HCT116 (cell line): ENCODE results near the gene LCN9. TPM values are rescaled to one million over a fixed set of nuclear protein-coding genes. Genes with fewer than 3 reads are reported as not detected.

Experiments used
- ATAC-seq: fragments of 200-7000 bp; cut with Tn5 transposase; 2 replicates; pipeline ENCODE4 v1.9.1; 2020; ENCODE audit warnings: mild to moderate bottlenecking, moderate library complexity
- BruUV-seq: library from RNA; stranded (reverse); fragments of 400-500 nt; replicated peaks from 2 replicates; lab custom pipeline; 2021; lab: Mats Ljungman, UMichigan
- CTCF ChIA-PET: fragments of 300-600 bp; sonication (Branson Sonifier 250); formaldehyde crosslinking; loops from one replicate; lab custom pipeline; 2021; ENCODE audit warnings: antibody characterized with exemption; lab: Charles Lee
- POLR2A ChIA-PET: fragments of 300-600, 350-600 bp; sonication (Branson Sonifier 250); formaldehyde crosslinking; loops from one replicate; lab custom pipeline; 2021; ENCODE audit warnings: antibody characterized with exemption; lab: Charles Lee
- RAD21 ChIA-PET, 2 experiments: fragments of 300-600 bp; sonication (Branson Sonifier 250); formaldehyde crosslinking; loops; one replicate each; lab custom pipeline; 2023; ENCODE audit warnings: low total read pairs in 2 of 2; ENCODE audit not compliant: uncharacterized antibody in 2 of 2, unreplicated experiment in 2 of 2, low non-redundant PET in 1 of 2; lab: Charles Lee
- DNase-seq: peaks from one replicate; pipeline ENCODE4 v3.0.0-alpha.2; 2010; ENCODE audit warnings: low read depth, low spot score
- H2AFZ ChIP-seq: fragments of 200-600 bp; shearing (Covaris generic), sonication (generic); 2 replicates; pipeline ENCODE4 v1.6.1; 2017; ENCODE audit warnings: low read depth, mixed run types, mixed read lengths, antibody characterized with exemption, low read length; ENCODE audit not compliant: poor library complexity, severe bottlenecking
- H3K27ac ChIP-seq: 2 replicates; pipeline ENCODE4 v1.5.1; 2012; ENCODE audit warnings: low read depth, low read length
- H3K27me3 ChIP-seq: fragments of 200-600 bp; sonication (generic); 2 replicates; pipeline ENCODE4 v1.6.1; 2016; ENCODE audit warnings: mixed run types, low read length, mixed read lengths; ENCODE audit not compliant: insufficient read depth
- H3K36me3 ChIP-seq, 2 experiments: fragments of 200-500 bp in 1 of 2; fragments of 200-600 bp in 1 of 2; sonication (Bioruptor generic) in 1 of 2; sonication (generic) in 1 of 2; 2 replicates each; pipeline versions ENCODE4 v1.5.1 to v1.6.1; 2014 to 2016; ENCODE audit warnings: low read length in 2 of 2, inconsistent platforms in 1 of 2, mixed read lengths in 1 of 2, mixed run types in 1 of 2; ENCODE audit not compliant: insufficient read depth in 2 of 2, control insufficient read depth in 1 of 2
- H3K4me1 ChIP-seq, 2 experiments: fragments of 200-600 bp in 1 of 2; sonication (generic) in 1 of 2; 2 replicates each; pipeline versions ENCODE4 v1.5.1 to v1.6.1; 2012 to 2017; ENCODE audit warnings: low read length in 2 of 2, inconsistent platforms in 1 of 2, mild to moderate bottlenecking in 1 of 2, mixed read lengths in 1 of 2, mixed run types in 1 of 2, moderate library complexity in 1 of 2; ENCODE audit not compliant: insufficient read depth in 2 of 2, control insufficient read depth in 1 of 2
- H3K4me2 ChIP-seq: fragments of 200-600 bp; sonication (generic); 2 replicates; pipeline ENCODE4 v1.6.1; 2017; ENCODE audit warnings: mixed run types, low read length, mixed read lengths
- H3K4me3 ChIP-seq, 2 experiments: fragments of 200-600 bp in 1 of 2; sonication (generic) in 1 of 2; replicated peaks in 1 of 2; 2 replicates each; pipeline ENCODE4 v1.5.1; 2011 to 2016; ENCODE audit warnings: low read length in 2 of 2, control low read depth in 1 of 2, low read depth in 1 of 2, mild to moderate bottlenecking in 1 of 2, mixed read lengths in 1 of 2, mixed run types in 1 of 2
- H3K79me2 ChIP-seq: fragments of 200-600 bp; sonication (generic); 2 replicates; pipeline ENCODE4 v1.6.1; 2017; ENCODE audit warnings: mild to moderate bottlenecking, mixed run types, low read length, moderate library complexity, mixed read lengths; ENCODE audit not compliant: insufficient read depth
- H3K9ac ChIP-seq: fragments of 200-600 bp; sonication (generic); 2 replicates; pipeline ENCODE4 v1.6.1; 2016; ENCODE audit warnings: low read length, mixed read lengths
- H3K9me2 ChIP-seq: fragments of 200-600 bp; sonication (generic), shearing (Covaris generic); 2 replicates; pipeline ENCODE4 v1.6.1; 2017; ENCODE audit warnings: mixed run types, mild to moderate bottlenecking, moderate library complexity; ENCODE audit not compliant: insufficient read depth
- H3K9me3 ChIP-seq, 2 experiments: fragments of 200-500 bp in 1 of 2; fragments of 200-600 bp in 1 of 2; sonication (Bioruptor generic) in 1 of 2; sonication (generic) in 1 of 2; 2 replicates each; pipeline ENCODE4 v1.6.1; 2014 to 2017; ENCODE audit warnings: low read length in 2 of 2, mixed read lengths in 2 of 2, inconsistent platforms in 1 of 2, low read depth in 1 of 2, mild to moderate bottlenecking in 1 of 2, mixed run types in 1 of 2, moderate library complexity in 1 of 2; ENCODE audit not compliant: control insufficient read depth in 1 of 2, insufficient read depth in 1 of 2
- H4K20me1 ChIP-seq: fragments of 200-600 bp; sonication (generic), shearing (Covaris generic); 2 replicates; pipeline ENCODE4 v1.6.1; 2017; ENCODE audit warnings: mixed run types, mild to moderate bottlenecking, moderate library complexity; ENCODE audit not compliant: insufficient read depth
- CEBPB ChIP-seq: IDR thresholded peaks from 2 replicates; pipeline ENCODE4 v1.6.1; 2012; ENCODE audit warnings: low read depth
- CTCF ChIP-seq, 3 experiments: fragments of 200-600 bp in 1 of 3; sonication (generic) in 1 of 3; IDR thresholded peaks in 2 of 3; conservative IDR thresholded peaks in 1 of 3; 2 replicates each; pipeline ENCODE4 v1.5.1; 2012 to 2017; ENCODE audit warnings: low read depth in 2 of 3, low read length in 2 of 3, antibody characterized with exemption in 1 of 3, borderline replicate concordance in 1 of 3, control low read depth in 1 of 3, mild to moderate bottlenecking in 1 of 3, mixed read lengths in 1 of 3, mixed run types in 1 of 3, moderate library complexity in 1 of 3; ENCODE audit not compliant: insufficient read depth in 1 of 3
- ELF1 ChIP-seq: IDR thresholded peaks from 2 replicates; pipeline ENCODE4 v1.6.1; 2012; ENCODE audit warnings: low read depth, borderline replicate concordance
- RAD21 ChIP-seq: IDR thresholded peaks from 2 replicates; pipeline ENCODE4 v1.6.1; 2012; ENCODE audit warnings: low read depth, mild to moderate bottlenecking
- SIN3A ChIP-seq: IDR thresholded peaks from 2 replicates; pipeline ENCODE4 v1.6.1; 2012; ENCODE audit warnings: low read depth
- TCF7L2 ChIP-seq: IDR thresholded peaks from 2 replicates; pipeline ENCODE4 v1.7.0; 2011; ENCODE audit warnings: borderline replicate concordance, inconsistent platforms; ENCODE audit not compliant: insufficient read depth, insufficient read length; ENCODE audit errors: extremely low read depth
- YY1 ChIP-seq: IDR thresholded peaks from 2 replicates; pipeline ENCODE4 v1.6.1; 2011; ENCODE audit warnings: low read length, low read depth, moderate library complexity, mild to moderate bottlenecking; ENCODE audit not compliant: insufficient replicate concordance; ENCODE audit errors: extremely low read depth
- ZNF274 ChIP-seq: fragments of 200-500 bp; sonication (Bioruptor generic); IDR thresholded peaks from 2 replicates; pipeline ENCODE4 v1.6.1; 2014; ENCODE audit warnings: mild to moderate bottlenecking, low read depth, low read length, inconsistent platforms
- intact Hi-C: fragments of 100-400 bp; cut with micrococcal nuclease; formaldehyde crosslinking; loops from 2 replicates; pipeline ENCODE4 v1.10.0; 2022
- total RNA-seq: library from RNA; stranded (reverse); gene quantifications from one replicate; pipeline ENCODE4 v1.2.1, GENCODE V29; 2021; ENCODE audit not compliant: unreplicated experiment

Gene LCN9
- total RNA-seq, 1 experiment from 2014 or later, result not detected

DNA sequence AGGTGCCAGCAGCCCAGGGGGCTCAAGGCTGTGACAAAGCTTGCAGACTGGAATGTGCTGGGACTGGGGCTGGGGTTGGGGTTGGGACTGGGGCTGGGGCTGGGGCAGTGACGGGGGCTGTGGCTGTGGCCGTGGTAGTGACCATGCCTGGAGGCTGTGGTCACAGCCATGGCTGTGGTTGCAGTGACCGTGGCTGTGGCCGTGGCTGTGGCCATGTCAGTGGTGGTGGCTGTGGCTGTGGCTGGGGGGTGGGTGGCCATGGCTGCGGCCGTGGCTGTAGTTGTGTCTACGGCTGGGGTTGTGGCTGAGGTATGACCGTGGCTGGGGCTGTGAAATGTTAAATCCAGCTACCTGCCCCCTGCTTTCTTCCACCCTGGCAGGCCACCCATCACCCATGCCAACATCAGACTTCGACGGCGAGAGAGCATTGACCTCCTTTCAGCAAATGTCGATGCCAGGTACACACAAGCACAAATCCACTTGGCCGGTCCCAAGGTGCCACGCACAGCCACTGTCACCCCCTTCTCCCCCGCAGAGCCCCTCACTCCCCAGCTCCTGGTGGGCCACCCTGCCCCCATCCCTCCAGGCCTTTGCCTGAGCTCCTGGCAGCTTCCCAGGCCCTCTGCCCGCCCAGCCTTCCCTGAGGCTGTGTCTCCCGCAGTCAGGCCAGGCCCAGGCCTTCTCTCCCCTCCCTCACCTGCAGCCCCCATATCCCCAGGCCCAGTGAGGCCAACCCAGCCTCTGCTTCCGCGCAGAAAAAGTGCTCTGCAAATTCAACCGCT, 15.3 kb downstream of the LCN9 start:
- Histone ChIP-seq H3K4me3 (no peak overlapping the region), H3K36me3 (no peaks in the 10 kb centered on the region), H3K9me3 (no peaks in the 10 kb centered on the region), H3K9ac (no peak overlapping the region), H4K20me1 (no peaks in the 10 kb centered on the region), H3K27me3 (peaks cover under 1% of the 10 kb centered on the region; the same call in 1 of the 2 replicates), H3K79me2 (no peaks in the 10 kb centered on the region), H3K9me2 (no peaks in the 10 kb centered on the region), H2AFZ (no peak overlapping the region), H3K4me1 (no peaks in the 10 kb centered on the region), H3K27ac (no peak overlapping the region), H3K4me2 (no peak overlapping the region)
- intact Hi-C loops, result no loop called here
- no TSS peak for BruUV-seq
- RAD21 ChIA-PET, result no interaction called here
- CTCF ChIA-PET, result no interaction called here
- POLR2A ChIA-PET, result no interaction called here
- TF ChIP-seq ELF1 (no peak), CEBPB (no peak), CTCF (IDR thresholded peaks at IDR 0.05 in 2 of 3, conservative IDR thresholded peaks at IDR 0.05 in 1 of 3; ENCODE audit: borderline replicate concordance in 1 of 3, insufficient read depth in 1 of 3, low read depth in 2 of 3, low read length in 2 of 3) (no peak), SIN3A (no peak), ZNF274 (no peak), YY1 (no peak), RAD21 (no peak), TCF7L2 (no peak)
- no peak for ATAC-seq
- DNase-seq, result no peak
